ENCODE results near the gene PPM1H.

Gene PPM1H

DNA sequence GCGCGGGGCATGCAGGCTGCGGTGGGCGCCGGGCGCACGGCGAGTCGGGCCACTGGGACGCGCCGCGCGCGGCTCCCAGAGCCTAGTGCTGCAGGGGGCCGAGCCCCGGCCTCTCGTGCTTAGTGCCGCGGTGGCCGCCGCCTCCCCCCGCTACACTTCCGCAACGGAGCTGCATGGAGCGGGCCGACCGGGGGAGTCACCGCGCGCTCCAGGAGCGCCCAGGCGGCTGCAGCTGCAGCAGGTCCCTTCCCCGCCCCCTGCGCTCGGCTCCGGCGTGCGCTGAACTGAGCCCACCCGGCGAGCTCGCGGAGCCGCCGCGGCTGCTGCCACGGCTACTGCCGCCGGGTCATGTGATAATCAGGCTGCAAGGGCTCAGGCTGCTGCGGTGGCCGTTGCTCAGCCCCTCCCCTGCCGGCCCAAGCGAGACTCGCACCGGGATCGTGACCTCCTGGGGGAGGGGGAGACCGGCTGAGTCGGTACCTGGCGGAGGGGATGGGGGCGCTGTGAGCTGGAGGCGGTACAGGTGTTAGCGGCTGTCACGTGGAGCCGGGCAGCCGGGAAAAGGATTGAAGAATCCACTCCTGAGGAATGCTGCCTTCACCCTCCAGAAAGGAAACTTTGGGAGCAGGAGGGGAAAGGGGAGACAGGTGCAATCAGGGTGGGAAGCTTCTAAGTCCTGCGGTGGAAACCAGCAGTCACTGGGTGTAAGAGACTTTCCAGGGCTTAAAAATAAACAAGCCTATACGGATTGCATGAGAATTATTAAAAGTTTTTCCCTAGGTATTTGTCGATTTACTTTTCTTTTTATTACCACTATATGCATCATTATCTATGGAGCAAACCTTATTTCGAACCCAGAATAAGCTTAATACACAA lies at the start of gene PPM1H (continued):
- TF ChIP-seq, protein P1, sequence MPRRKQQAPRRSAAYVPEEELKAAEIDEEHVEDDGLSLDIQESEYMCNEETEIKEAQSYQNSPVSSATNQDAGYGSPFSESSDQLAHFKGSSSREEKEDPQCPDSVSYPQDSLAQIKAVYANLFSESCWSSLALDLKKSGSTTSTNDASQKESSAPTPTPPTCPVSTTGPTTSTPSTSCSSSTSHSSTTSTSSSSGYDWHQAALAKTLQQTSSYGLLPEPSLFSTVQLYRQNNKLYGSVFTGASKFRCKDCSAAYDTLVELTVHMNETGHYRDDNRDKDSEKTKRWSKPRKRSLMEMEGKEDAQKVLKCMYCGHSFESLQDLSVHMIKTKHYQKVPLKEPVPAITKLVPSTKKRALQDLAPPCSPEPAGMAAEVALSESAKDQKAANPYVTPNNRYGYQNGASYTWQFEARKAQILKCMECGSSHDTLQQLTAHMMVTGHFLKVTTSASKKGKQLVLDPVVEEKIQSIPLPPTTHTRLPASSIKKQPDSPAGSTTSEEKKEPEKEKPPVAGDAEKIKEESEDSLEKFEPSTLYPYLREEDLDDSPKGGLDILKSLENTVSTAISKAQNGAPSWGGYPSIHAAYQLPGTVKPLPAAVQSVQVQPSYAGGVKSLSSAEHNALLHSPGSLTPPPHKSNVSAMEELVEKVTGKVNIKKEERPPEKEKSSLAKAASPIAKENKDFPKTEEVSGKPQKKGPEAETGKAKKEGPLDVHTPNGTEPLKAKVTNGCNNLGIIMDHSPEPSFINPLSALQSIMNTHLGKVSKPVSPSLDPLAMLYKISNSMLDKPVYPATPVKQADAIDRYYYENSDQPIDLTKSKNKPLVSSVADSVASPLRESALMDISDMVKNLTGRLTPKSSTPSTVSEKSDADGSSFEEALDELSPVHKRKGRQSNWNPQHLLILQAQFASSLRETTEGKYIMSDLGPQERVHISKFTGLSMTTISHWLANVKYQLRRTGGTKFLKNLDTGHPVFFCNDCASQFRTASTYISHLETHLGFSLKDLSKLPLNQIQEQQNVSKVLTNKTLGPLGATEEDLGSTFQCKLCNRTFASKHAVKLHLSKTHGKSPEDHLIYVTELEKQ (tag by site-specific recombination; IDR thresholded peaks at IDR 0.05; ENCODE audit: borderline replicate concordance): no peak
- TF ChIP-seq ZFP41 (tag by site-specific recombination; IDR thresholded peaks at IDR 0.05; ENCODE audit: borderline replicate concordance) (no peak), ZNF335 (tag by site-specific recombination; conservative IDR thresholded peaks at IDR 0.05) (peak; percentile 25), TCF7L2 (IDR thresholded peaks at IDR 0.05; ENCODE audit: borderline replicate concordance, low read depth, low read length) (no peak), BCL11A (tag by site-specific recombination; IDR thresholded peaks at IDR 0.05; ENCODE audit: low read depth) (peak; percentile 60; the same call in 1 of the 2 replicates), ZNF558 (tag by site-specific recombination; IDR thresholded peaks at IDR 0.05) (no peak), MEIS1 (CRISPR knock-in tag; IDR thresholded peaks at IDR 0.05; ENCODE audit: borderline replicate concordance) (no peak), ZNF23 (tag by site-specific recombination; IDR thresholded peaks at IDR 0.05; ENCODE audit: borderline replicate concordance) (no peak), ZNF354C (tag by site-specific recombination; IDR thresholded peaks at IDR 0.05; ENCODE audit: borderline replicate concordance, low read depth) (no peak), ZNF449 (tag by site-specific recombination; IDR thresholded peaks at IDR 0.05) (no peak), ZBTB7A (tag by site-specific recombination; IDR thresholded peaks at IDR 0.05; ENCODE audit: low read depth) (no peak), MZF1 (tag by site-specific recombination; IDR thresholded peaks at IDR 0.05; ENCODE audit: borderline replicate concordance) (0 out of 2 replicates have a peak, but pooled peaks have one; percentile 16), ZNF571 (tag by site-specific recombination; IDR thresholded peaks at IDR 0.05) (no peak), ZNF211 (tag by site-specific recombination; IDR thresholded peaks at IDR 0.05; ENCODE audit: low read depth) (no peak), ELK4 (IDR thresholded peaks at IDR 0.05; ENCODE audit: borderline replicate concordance, low read depth, low read length) (no peak), ZNF501 (tag by site-specific recombination; IDR thresholded peaks at IDR 0.05) (peak; percentile 88; the same call in 1 of the 2 replicates), ZBTB6 (tag by site-specific recombination; IDR thresholded peaks at IDR 0.05) (peak; percentile 71), PRDM4 (tag by site-specific recombination; IDR thresholded peaks at IDR 0.05) (peak; percentile 46; the same call in 1 of the 2 replicates), ZNF830 (tag by site-specific recombination; IDR thresholded peaks at IDR 0.05; ENCODE audit: low read depth) (no peak), YY1 (tag by site-specific recombination; IDR thresholded peaks at IDR 0.05) (no peak), KLF1 (tag by site-specific recombination; IDR thresholded peaks at IDR 0.05) (no peak), ZNF76 (tag by site-specific recombination; IDR thresholded peaks at IDR 0.05; ENCODE audit: borderline replicate concordance, low read depth) (no peak; the same call in 1 of the 2 replicates), ZNF488 (tag by site-specific recombination; IDR thresholded peaks at IDR 0.05) (no peak)
- TF ChIP-seq, protein P2, sequence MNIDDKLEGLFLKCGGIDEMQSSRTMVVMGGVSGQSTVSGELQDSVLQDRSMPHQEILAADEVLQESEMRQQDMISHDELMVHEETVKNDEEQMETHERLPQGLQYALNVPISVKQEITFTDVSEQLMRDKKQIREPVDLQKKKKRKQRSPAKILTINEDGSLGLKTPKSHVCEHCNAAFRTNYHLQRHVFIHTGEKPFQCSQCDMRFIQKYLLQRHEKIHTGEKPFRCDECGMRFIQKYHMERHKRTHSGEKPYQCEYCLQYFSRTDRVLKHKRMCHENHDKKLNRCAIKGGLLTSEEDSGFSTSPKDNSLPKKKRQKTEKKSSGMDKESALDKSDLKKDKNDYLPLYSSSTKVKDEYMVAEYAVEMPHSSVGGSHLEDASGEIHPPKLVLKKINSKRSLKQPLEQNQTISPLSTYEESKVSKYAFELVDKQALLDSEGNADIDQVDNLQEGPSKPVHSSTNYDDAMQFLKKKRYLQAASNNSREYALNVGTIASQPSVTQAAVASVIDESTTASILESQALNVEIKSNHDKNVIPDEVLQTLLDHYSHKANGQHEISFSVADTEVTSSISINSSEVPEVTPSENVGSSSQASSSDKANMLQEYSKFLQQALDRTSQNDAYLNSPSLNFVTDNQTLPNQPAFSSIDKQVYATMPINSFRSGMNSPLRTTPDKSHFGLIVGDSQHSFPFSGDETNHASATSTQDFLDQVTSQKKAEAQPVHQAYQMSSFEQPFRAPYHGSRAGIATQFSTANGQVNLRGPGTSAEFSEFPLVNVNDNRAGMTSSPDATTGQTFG (tag by site-specific recombination; IDR thresholded peaks at IDR 0.05; ENCODE audit: borderline replicate concordance): no peak
